CD4-positive, alpha-beta T cell treated with Interleukin-1 beta for 1 hour (primary cell): ENCODE results near the gene VTN.
"Not testable (repeated sequence)": the region's sequence is repeated elsewhere in the genome, so short reads cannot be mapped to it uniquely, and the experiment has no call there.

Experiments used
- DNase-seq, 2 donors: peaks; one replicate each; pipeline ENCODE4 v3.0.0-alpha.2; 2020 to 2022

Gene VTN

DNA sequence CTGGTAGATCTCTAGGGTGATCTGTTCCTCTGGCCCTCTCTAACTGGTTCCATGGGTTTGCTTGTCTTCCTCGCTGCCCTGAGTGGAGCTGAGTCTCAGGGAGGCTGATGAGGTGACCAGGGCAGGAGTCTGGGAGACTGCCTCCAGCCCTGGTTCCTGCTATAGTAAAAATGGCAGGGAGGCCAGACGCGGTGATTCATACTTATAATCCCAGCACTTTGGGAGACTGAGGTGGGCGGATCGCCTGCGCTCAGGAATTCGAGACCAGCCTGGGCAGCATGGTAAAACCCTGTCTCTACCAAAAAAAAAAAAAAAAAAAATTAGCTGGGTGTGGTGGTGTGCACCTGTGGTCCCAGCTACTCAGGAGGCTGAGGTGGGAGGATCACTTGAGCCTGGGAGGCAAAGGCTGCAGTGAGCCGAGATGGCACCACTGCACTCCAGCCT is 31.3 kb downstream of the VTN start:
- DNase-seq = not testable (repeated sequence)

DNA sequence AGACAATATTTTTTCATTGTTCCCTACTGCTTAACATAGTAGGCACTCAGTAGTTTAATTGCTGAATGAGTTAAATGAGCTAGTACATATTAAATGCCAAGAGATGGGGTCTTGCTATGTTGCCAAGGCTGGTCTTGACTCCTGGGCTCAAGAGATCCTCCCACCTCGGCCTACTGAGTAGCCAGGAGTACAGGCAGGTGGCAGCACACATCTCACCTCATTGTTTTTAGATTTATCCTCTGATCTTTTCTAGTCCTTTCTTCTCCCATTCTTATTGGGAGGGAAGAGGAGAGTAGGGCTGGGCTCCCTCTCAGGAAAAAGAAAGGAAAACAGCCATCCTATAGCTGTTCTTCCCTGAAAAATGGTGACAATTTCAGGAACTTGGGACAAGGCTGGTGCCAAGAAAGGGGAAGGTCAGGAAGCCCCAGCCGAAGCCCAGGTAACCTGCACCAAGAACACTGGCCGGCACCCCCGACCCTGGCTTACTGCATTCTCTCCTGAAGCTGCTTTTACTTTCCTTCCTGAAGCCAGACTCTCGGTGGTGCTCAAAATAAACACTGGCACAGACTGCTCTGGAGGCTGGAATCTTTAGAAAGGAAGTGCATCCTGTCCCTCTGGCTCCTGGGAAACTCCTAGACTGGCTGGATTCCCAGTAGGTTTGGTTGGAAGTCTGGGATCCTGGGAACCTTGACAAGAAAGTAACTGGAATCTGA is 31.9 kb downstream of the VTN start:
- DNase-seq = no peak

DNA sequence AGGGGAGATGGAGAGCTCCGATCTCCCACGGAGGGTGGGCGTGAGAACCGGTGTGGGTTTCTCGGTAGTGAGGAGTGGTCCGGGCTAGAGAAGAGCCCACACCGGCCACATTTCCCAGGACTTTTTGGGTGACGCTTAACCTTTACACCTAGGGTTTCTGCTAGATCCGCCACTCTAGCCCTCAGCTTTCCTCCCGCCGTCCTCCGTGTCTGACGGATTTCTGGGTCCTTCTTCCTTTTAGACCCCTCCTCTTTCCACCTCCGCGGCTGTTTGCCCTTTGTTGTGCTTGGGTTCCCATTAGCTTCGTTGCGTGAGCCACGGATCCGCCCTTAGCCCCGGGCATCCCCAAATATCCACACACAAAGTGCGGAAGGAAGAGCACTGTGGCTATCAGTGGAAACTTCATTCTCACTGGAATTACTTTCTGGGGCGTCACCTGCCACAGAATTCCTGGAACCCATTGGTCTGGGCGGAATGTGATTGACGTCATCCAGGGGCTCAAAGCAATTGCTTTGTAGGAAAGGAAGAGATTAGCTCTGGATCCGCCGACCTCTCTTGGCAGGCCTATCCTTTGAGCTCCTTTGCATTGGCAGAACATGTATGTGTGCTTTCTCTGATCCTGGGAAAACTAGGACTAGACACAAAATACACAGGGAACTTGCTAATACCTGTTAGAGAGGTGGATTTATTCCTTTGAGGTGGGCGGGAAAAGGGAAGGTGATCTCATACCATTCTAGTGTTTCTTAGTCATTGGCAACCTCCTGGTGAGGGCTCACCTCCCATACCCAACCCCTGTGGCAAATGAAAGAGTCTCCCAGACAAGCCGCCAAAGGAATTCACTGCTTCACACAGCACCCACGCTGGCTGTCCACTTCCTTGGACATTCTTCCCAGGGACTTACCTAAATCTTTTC is 33.9 kb downstream of the VTN start:
- DNase-seq = peak in 1 of 2 donors; percentile 29

DNA sequence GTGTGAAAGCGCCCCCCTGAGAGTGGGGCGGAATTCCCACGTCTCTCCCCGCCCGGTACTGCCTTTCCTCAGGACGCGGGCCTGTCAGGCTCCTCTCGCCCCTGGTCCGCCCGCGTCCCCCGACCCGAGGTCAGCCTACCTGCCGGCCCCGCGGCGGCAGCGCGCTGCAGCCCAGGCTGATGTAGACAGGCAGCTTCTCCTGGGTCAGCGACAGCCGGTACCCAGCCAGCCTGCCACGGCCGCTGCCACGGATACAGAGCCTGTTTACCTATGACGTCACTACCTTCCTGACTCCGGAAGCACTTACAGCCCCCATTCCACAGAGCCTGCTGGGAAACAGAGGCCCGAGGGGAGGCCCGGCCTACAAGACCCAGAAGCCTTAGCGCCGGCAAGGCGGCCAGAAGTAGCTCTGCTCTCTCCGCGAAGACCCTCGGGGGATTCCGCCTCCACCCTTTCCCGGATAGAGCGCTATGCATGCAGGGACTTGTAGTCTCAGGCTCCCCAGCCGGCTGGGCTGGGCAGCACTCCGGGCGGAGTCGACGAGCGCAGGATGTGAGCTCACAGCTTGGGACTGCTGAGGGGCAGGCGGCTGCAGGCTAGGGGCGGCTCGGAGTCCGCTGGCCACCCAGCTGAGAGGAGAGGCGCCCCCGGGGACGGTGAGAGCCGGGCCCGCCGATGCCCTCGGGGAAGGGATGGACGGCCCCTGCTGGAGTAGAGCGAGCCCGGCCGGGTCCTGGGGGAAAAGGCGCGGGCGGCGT is 34.7 kb downstream of the VTN start, which contains the start of the genes IFT20 and TNFAIP1:
TSS of gene IFT20 (minus strand) at position 272 of the 758 bp plus-strand sequence. CDS start 3,487 bp downstream, outside the sequence.
TSS of gene TNFAIP1 (plus strand) at position 561 of the 758 bp plus-strand sequence. CDS start 3,761 bp downstream, outside the sequence.
- DNase-seq = peak; percentile 99 to 100

DNA sequence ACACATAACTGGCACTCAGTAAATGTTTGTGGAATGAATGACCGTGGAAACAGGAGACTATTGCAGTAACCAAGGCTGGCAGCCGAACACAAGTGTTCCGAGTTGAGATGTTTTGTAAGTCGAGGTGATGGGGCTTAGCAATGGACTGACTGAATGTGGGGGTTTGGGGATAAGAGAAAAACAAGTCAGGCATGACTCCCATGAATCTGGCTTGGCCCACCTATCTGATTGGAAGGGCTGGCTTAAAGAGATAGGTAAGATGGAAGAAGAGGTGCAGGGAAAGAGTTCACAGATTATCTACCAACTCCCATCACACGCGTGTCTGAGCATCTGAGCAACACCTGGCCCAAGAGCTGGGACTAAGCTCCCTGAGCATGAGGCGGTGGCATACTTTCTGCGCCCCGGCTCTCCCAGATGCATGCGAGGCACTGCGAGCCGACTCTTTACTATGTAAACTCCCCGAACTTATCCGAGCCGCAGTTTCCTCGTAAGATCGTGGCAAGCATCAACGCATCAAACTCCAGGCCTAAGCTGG is 35.4 kb downstream of the VTN start:
- no peak for DNase-seq

DNA sequence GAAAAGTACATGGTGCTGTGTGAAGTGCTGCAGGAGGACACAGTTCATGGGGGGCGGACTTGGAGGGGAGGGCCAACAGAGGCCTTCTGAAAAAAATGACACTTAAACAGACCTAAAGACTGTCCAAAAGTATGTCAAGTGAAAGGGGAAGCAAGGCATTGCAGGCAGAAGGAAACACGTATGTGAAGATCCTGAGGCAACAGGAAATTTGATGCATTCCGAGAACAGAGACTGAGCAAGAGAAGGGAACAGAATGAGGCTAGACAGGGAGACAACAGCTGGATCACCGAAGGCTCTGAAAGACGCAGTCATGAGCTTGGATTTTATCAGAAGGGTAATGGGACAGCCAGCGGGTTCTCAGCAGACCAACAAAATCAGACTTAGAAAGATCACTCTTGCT is 35.9 kb downstream of the VTN start:
- no peak for DNase-seq

DNA sequence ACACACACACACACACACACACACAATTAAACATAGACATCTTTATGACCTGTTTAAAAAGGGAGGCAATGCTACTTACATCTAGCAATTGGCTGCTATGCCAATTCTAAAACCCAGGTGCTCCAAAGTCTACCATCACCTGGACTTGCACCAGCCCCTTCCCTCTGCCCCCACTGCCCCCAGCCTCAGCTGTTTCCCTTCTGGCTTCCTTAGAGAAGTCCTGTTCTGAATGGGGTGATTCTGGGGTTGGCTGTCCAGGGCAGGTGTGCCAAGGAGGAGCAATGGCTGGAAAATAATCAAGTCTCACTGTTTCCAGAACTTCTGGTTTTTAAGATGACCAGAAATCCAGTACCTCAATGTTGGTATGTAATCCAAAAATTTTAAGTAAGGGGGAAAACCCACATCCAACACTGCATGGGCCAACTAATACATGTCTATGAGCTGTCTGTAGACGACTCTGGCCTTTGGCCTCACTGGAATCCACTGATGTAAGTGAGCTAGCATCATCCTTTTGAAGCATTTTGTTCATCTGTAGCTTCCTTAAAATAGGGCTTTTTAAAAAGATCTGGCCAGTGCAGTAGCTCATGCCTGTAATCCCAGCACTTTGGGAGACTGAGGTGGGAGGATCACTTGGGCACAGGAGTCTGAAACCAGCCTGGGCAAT is 36.9 kb downstream of the VTN start:
- DNase-seq = no peak

DNA sequence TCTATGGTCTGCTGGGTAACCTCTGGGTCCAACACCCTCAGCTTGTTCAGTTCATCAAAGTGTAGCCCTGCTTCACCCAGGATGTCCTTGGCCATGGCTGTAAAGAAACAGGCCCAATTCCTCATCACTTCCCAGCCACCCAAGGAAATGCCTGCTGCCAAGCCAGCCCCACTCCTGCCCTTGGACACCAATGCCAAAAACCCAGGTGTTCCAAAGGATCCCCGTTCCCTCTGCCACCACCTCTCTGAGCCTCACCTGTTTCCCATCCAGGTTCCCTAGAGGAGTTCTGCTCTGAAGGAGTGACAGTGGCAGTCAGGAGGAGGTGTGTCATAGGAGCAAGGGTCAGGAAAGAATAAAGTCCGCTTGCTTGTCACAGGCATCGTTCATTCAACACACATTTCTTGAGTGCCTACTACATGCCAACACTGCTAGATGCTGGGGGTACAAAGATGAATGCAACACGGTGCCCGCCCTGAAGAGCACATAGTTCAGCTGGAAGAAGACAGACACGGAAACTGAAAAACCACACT is 38.2 kb downstream of the VTN start:
- DNase-seq = no peak

DNA sequence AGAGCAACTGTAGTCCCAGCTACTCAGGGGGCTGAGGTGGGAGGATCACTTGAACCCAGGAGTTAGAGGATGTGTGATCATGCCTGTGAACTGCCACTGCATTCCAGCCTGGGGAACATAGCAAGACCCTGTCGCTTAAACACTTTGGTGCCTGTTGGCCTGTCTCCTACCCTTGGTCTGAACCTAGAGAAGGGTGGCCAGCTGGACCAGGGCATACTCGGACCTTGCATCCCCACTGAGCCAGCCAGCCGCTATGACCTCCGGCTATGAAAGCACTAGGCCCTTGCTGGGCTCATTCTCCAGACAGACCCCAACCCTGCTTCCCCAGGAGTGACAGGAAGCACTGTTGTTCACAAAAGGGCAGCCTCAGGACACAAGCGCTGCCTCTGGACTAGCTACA is 39.4 kb downstream of the VTN start:
- DNase-seq = no peak

DNA sequence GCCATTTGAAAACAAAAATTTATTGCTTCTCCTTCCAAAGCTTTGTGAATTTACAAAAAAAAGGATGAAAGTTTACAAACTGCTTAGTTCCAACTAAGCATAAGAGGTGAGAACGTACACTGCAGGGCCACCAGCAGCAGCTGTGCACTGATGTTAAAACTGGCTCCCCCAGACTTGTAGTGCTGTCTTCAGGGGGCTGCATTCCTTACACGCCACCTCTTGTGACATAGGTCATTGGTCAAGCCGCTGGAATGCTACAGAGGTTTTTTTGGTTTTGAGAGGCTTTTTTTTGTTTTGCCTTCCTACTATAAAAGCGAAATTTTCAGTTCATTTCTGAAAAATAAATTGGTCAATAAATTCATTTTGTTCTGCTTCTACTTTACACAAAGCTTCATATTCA is 41.8 kb downstream of the VTN start:
- no peak for DNase-seq

DNA sequence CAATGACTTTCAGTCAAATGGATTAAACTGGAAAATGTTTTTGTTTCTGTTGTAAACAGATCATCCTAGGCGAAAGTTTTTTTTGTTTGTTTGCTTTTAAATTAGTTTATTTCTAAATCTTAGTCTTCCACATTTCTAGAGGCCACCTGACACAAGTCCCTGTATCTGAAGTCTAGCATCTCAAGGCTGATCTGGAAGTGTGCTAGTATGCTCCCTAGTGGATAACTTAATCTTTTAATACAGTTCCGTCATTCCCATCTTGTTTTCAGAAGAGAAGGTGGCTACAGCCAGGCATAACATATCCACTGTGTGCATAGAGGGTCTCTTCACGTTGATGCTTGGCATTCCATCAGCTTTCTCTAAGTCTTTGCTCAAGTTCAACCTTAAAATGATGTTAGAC is 42.4 kb downstream of the VTN start:
- no peak for DNase-seq

DNA sequence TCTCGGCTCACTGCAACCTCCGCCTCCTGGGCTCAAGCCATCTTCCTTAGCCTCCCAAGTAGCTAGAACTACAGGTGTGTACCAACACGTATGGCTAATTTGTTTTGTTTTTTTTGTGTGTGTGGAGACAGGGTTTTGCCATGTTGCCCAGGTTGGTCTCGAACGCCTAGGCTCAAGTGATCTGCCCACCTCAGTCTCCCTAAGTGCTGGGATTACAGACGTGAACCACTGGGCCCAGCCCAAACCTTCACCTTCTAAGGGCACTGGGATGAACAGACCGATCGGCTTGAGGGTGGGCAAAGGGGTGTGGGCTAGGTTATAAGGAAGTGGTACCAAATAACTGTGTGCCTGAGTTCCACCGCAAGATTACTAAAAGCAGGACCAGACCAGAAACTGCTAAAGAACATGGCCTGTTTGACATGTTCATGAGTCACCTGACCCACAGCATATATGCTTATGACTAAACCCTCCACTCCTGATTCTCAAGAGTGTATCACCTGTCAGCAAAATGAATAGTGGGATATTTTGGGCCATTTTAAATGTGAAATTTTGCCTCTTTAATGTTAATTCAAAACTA is 43.0 kb downstream of the VTN start:
- DNase-seq = no peak

DNA sequence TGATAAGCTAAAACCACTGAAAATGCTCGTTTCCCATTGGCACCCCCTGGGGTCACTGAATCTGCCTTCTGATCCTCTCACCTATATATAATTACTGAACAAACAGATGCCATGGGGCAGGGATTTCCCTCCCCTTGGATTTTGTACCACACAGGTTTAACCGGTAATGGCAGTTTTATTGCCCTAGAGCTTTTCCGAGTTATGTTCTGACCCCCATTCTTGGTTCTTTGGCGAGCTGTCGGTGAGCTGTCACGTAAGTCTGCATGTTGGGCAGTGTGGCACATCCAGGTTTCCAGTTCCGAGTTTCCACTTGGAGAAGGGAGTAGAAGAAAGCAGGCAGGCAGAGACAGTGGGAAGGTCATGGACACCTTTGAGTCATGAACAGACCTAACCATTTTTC is 44.0 kb downstream of the VTN start:
- no peak for DNase-seq

DNA sequence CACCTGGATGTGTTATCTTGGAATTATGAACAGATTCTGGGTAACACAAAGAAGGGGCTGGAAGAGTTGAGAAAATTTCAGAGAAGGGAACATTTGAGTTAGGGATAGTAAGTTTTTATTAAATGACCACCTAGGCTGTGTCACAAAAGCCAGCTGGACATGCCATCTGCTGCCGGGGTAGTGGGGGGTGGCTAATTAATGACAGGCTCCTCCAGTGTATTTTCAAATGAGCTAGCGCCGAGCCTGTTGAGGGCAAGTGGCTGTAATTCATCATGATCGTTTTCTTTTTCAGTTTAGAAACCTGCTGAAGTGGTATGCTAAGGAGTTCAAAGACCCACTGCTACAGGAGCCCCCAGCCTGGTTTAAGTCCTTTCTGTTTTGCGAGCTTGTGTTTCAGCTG is 44.9 kb downstream of the VTN start:
- DNase-seq = no peak

DNA sequence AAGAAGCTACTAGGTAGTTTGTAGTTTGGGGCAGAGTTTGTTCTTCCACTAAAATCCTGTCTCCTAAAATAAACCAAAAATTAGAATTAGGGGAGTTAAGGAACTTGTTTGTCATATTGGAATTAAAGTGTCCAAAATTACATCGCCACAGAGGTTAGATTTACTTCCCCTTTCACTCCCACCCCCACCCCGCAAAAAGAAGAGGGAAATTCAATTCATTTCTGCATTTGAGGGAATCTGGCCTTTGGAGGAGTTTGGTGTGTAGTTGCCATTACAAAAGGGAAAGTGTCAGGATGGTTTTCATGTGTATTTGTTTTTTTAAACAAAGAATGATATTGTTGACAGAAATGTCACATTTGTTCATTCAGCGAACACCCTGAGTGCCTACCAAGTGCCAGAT is 45.3 kb downstream of the VTN start:
- DNase-seq = no peak

DNA sequence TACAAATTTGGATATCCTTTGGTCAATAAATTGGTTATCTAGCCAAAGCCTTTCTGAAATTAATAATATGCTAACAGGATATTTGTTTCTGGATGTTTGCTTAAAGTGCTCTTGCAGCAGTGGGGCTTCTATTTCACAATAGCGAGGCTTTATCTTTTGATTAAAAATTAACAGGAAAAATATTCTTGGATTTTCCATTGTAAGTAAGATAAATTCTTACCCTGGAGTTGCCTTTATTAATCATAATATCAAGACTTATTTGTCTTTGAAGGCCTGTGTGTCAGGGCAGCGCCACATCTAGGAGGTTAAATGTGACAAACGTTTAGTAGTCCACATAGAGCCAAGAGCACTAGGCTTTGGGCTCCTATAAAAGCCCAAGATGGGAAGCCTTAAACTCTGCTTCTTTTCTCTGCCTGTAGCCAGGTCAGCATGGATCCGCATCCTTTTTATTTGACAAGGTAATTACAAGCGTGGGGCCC is 45.8 kb downstream of the VTN start:
- no peak for DNase-seq

DNA sequence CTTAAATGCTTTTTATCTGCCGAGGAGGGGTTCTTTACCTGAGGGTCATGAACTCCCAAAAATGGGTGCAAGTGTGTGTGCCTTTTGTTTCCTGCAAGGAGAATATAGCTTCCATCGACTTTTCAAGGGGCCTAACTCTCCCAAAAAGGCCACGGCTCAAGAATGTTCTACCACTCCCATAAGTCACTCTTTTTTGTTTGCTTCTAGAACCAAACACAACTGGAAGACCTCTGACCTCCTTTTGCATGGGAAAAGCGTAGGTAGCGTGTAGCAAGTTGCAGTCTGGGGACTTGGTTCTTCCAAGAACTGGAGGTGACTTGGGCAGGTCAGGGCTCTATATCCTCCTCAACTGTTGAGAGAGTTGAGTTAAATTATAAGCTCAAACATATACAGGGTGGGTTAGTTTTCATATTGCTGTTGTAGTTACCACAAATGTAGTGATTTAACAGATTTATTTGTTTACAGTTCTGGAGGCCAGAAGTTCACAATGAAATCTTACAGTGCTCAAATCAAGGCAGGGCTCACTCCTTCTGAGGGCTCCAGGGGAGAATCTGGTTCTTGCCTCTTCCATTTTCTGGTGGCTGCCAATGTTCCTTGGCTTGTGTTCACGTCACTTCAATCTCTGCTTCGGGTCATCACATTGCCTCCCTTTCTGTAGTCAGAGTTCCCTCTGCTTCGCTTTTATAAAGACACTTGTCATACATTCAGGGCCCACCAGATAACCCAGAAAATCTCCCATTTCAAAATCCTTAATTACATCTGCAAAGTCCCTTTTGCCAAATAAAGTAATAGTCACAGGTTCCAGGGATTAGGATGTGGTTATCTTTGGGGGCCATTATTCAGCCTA is 49.7 kb downstream of the VTN start:
- DNase-seq = no peak

DNA sequence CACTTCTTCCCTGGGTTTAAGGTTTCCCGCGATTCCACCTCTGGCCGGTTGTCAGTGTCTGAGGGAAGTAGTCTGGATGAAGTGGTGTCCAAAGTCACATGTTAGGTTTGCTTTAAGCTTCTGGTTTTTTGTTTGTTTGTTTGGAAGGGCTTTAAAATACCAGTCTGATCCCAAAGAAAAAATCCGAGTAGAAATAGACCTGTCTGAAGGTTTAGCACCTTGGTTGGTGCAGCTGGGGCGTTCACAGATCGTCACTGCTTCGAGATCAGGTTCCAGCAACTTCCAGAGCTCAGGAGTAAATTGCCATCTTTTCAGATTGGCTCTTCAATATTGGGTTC is 50.5 kb downstream of the VTN start:
- DNase-seq = no peak

DNA sequence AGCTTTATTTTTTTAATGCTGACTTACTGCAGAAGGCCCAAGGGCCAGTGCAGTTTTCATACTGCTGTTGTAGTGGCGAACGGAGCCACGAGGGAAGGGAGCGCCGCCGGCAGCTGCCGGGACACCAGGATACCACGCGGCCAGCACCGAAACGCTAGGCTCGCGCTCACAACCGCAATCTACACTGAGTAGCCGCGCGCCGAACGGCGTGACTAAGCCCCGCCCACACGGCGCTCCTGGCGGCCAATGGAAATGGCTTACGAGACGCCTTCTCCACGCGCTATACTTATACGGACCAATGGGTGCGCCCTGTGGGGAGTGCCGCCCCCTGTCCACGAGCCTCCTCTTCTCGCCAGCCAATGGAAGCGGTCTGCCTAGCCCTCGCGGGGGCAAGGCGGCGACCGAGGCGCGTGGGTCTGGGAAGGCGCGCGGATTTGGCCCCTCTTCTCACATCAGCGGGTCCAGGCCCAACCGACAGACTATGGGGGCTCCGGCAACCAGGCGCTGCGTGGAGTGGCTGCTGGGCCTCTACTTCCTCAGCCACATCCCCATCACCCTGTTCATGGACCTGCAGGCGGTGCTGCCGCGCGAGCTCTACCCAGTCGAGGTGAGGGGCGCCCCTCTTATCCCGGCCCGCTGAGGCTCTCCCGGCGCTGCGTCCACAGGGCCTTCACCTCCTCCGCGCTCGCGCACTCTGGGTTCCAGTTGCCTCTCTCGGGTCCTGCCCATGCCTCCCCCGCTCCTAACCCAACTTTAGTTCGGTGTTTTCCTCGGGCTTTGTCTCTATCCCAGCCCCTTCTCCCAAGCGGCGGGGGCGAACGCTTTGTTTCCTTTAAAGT is 51.1 kb downstream of the VTN start, which contains the start of gene TMEM97:
TSS of gene TMEM97 (plus strand) at position 442 of the 839 bp plus-strand sequence. CDS start at position 482, 40 bp downstream.
- DNase-seq = peak; percentile 95
